Calu3 (cell line): Measurements from ENCODE around the gene HYCC1. TPM values are rescaled to one million over a fixed set of nuclear protein-coding genes. Genes with fewer than 3 reads are reported as not detected.

Source experiments
- BruUV-seq: library from RNA; stranded (reverse); fragments of 400-500 nt; replicated peaks from 2 replicates; lab custom pipeline; 2021; lab: Mats Ljungman, UMichigan
- CTCF ChIA-PET: fragments of 300-600 bp; sonication (Branson Sonifier 250); formaldehyde crosslinking; loops from one replicate; lab custom pipeline; 2022; ENCODE audit warnings: antibody characterized with exemption; lab: Charles Lee
- DNase-seq: peaks from one replicate; pipeline ENCODE4 v3.0.0; 2022
- H3K27ac Mint-ChIP-seq: one replicate; pipeline ENCODE4 v1.8.0; 2022; ENCODE audit warnings: mixed read lengths; ENCODE audit not compliant: unreplicated experiment
- H3K27me3 Mint-ChIP-seq: one replicate; pipeline ENCODE4 v1.8.0; 2022; ENCODE audit warnings: mixed read lengths; ENCODE audit not compliant: unreplicated experiment
- H3K36me3 Mint-ChIP-seq: one replicate; pipeline ENCODE4 v1.8.0; 2022; ENCODE audit warnings: mild to moderate bottlenecking, moderate library complexity, mixed read lengths; ENCODE audit not compliant: insufficient read depth, unreplicated experiment
- H3K4me1 Mint-ChIP-seq: one replicate; pipeline ENCODE4 v1.8.0; 2022; ENCODE audit warnings: mild to moderate bottlenecking, low read depth, mixed read lengths; ENCODE audit not compliant: unreplicated experiment
- H3K4me3 Mint-ChIP-seq: one replicate; pipeline ENCODE4 v1.8.0; 2022; ENCODE audit warnings: mild to moderate bottlenecking, low read depth, moderate library complexity, mixed read lengths; ENCODE audit not compliant: unreplicated experiment
- H3K9me3 Mint-ChIP-seq: one replicate; pipeline ENCODE4 v1.8.0; 2022; ENCODE audit warnings: low read depth, mixed read lengths; ENCODE audit not compliant: unreplicated experiment
- intact Hi-C: fragments of 100-400 bp; cut with micrococcal nuclease; formaldehyde crosslinking; loops from one replicate; pipeline ENCODE4 v1.10.0; 2022; ENCODE audit not compliant: unreplicated experiment
- total RNA-seq: library from RNA; stranded (reverse); gene quantifications from 2 replicates; pipeline ENCODE4 v1.2.3, GENCODE V29; 2022
- TF ChIP-seq, protein P1 (sequence below): fragments of 200-600 bp; IDR thresholded peaks from one replicate; pipeline ENCODE4 v1.8.0; 2022; ENCODE audit warnings: antibody characterized with exemption; ENCODE audit not compliant: unreplicated experiment

Gene HYCC1
- total RNA-seq, 1 experiment from 2014 or later: 12.7 TPM

DNA sequence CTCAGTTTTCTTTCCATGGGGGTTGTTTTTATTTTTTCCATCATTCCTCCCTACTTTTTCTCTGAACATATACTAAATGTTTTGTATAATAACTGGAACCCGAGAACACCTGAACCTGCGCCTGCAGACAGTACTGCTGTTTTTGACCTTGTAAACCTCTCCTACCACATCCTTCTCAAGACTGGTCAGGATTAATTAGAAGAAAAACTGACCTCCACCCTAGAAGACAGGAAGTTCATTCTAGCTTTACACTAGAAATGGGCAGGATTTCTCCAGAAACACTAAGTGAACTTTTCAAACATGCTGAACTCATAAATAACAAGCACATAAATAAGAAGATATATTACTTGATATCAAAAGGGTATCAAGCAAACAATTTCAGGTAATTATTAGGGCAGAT lies 751 bp upstream of the HYCC1 start:
- no peak overlapping the region for H3K27ac Mint-ChIP-seq
- no peaks in the 10 kb centered on the region for H3K36me3 Mint-ChIP-seq
- no TSS peak for BruUV-seq
- peaks cover 18% of the 10 kb centered on the region for H3K4me1 Mint-ChIP-seq
- intact Hi-C loops: loop anchor here (1.0 kb wide), 1 partner anchor 163 kb away; no protein-coding TSS in a partner anchor
- CTCF ChIA-PET: no interaction called here
- H3K27me3 Mint-ChIP-seq: no peaks in the 10 kb centered on the region
- H3K4me3 Mint-ChIP-seq: no peak overlapping the region
- no peaks in the 10 kb centered on the region for H3K9me3 Mint-ChIP-seq
- DNase-seq: no peak
- TF ChIP-seq, protein P1, sequence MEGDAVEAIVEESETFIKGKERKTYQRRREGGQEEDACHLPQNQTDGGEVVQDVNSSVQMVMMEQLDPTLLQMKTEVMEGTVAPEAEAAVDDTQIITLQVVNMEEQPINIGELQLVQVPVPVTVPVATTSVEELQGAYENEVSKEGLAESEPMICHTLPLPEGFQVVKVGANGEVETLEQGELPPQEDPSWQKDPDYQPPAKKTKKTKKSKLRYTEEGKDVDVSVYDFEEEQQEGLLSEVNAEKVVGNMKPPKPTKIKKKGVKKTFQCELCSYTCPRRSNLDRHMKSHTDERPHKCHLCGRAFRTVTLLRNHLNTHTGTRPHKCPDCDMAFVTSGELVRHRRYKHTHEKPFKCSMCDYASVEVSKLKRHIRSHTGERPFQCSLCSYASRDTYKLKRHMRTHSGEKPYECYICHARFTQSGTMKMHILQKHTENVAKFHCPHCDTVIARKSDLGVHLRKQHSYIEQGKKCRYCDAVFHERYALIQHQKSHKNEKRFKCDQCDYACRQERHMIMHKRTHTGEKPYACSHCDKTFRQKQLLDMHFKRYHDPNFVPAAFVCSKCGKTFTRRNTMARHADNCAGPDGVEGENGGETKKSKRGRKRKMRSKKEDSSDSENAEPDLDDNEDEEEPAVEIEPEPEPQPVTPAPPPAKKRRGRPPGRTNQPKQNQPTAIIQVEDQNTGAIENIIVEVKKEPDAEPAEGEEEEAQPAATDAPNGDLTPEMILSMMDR: no peak

DNA sequence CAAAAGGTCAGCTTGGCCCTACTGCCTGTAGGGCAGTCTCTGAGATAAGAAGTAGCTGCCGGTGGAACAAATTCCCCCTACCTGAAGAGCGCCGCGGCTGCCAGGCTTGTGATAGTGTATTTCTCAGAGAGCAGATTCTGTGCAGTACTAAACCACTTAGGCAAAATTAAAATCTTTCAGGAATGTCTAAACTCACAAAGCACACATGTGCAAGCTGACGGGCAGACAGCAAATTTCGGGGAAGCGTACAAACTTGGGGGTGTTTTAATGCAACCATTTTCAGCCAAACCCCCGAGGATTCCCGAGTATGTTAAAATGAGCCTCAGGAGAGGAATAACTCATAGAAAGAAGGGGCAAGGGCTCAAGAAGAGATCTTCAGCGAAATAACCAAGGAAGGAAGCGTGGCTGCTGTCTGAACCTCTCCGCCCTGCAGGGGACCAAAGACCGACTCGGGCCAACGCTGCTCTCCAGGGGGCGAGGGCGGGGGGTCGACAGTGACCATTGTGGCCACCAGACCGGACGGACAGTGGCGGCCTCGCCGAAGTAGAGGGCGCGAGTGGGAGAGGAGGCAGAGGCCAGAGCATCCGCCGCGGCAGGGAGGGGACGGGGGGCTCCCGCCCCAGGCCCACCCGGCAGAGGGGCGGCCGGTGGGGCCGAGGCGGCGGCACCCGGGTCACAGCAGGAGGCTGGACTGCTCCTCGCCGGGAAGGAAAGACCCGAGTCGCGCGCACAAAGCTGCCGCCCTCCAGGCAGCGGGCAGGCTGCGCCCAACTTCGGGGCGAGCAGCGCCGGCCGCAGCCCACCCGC lies 819 bp downstream of the HYCC1 start:
- CTCF ChIA-PET: interaction anchor here (0.6 to 1.2 kb wide), 4 partner anchors 9 to 1586 kb away, joined by 3 to 6 read pairs (median 4); no protein-coding TSS in a partner anchor
- intact Hi-C loops: no loop called here
- Mint-ChIP-seq H3K27me3 (no peaks in the 10 kb centered on the region), H3K4me1 (peaks cover 18% of the 10 kb centered on the region), H3K9me3 (no peaks in the 10 kb centered on the region), H3K36me3 (no peaks in the 10 kb centered on the region), H3K27ac (no peak overlapping the region), H3K4me3 (no peak overlapping the region)
- TF ChIP-seq, protein P1: no peak
- peak; percentile 29 for DNase-seq
- no TSS peak for BruUV-seq

DNA sequence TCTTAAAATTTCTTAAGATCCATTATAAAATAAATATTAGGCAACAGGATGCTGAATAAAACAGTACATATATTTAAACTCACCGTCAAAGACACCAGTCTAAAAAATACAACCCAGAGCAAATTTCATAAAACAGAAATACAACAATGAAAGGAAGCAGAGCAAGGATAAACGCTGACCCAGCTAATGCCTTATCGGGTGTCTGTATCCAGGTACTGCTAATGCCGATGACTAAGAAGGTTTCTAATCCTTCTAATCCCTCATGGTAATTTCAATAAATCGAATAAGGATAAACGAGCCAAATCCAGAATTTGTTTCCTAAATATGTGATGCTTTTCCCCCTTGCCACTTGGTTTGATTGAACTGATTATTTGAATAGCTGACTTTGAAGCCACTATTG lies 1.7 kb downstream of the HYCC1 start:
- TF ChIP-seq, protein P1: no peak
- Mint-ChIP-seq H3K4me3 (no peak overlapping the region), H3K9me3 (no peaks in the 10 kb centered on the region), H3K27me3 (no peaks in the 10 kb centered on the region), H3K36me3 (no peaks in the 10 kb centered on the region), H3K27ac (no peak overlapping the region), H3K4me1 (peaks cover 18% of the 10 kb centered on the region)
- BruUV-seq: no TSS peak
- intact Hi-C loops: no loop called here
- no peak for DNase-seq
- CTCF ChIA-PET: interaction anchor here (0.5 to 0.6 kb wide), 2 partner anchors 9 to 1585 kb away, joined by 3 read pairs; no protein-coding TSS in a partner anchor

DNA sequence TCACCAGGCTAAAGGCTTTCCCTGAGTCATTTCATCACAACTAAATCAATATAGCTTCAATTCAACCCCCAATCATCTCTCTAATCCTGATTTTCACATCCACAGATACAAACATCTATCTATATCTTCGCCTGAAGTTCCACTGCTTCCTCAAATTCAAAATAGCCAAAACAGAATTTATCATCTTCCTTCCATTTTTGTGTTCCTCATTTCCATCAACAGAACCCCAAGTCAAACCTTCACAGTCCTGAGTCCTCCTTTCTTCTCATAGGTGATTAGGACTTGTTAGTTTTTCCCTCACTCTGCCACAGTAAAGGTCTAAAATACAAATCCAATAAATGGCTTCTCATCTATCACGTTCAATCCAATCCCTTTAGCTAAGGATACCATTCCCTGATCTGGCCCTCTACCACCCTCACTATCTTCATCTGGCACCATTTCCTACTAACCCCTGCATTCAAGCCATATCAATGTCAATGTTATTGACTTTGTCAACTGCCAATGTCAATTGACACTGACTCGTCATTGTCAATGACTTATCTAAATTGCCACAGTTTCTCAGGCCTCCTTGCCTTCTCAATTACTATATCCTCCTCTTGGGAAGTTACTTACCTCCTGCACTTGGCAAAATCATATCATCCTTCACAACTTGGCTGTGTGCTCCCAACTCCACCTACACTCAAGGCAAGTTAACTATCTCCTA lies 2.6 kb downstream of the HYCC1 start:
- no peaks in the 10 kb centered on the region for H3K36me3 Mint-ChIP-seq
- no TSS peak for BruUV-seq
- CTCF ChIA-PET: interaction anchor here (0.5 kb wide), 1 partner anchor 10 kb away, joined by 3 read pairs; no protein-coding TSS in a partner anchor
- TF ChIP-seq, protein P1: no peak
- no peaks in the 10 kb centered on the region for H3K9me3 Mint-ChIP-seq
- H3K27me3 Mint-ChIP-seq: no peaks in the 10 kb centered on the region
- H3K4me3 Mint-ChIP-seq: no peak overlapping the region
- H3K4me1 Mint-ChIP-seq: peaks cover 12% of the 10 kb centered on the region
- DNase-seq: no peak
- no peak overlapping the region for H3K27ac Mint-ChIP-seq
- intact Hi-C loops: no loop called here
